Gastroesophageal sphincter (tissue), 3 donors: ENCODE results near the gene SLC25A19.
A peak's percentile ranks its signal among the peaks of the same experiment; 100 is the strongest.

Experiments
- CTCF ChIP-seq, 4 experiments: fragments of 200-600 bp in 2 of 4; fragments of 450-650 bp in 2 of 4; sonication (generic) in 1 of 4; IDR thresholded peaks; one replicate each; pipeline ENCODE4 v1.5.1; 2017 to 2019; ENCODE audit warnings: antibody characterized with exemption in 4 of 4, mild to moderate bottlenecking in 2 of 4, moderate library complexity in 2 of 4
- POLR2A ChIP-seq, 2 donors: fragments of 450-650 bp; IDR thresholded peaks; one replicate each; pipeline ENCODE4 v1.6.1; 2017; ENCODE audit warnings: antibody characterized with exemption in 2 of 2, mild to moderate bottlenecking in 2 of 2, moderate library complexity in 1 of 2
- POLR2AphosphoS5 ChIP-seq: sonication (generic); formaldehyde crosslinking; IDR thresholded peaks from one replicate; pipeline ENCODE4 v1.6.1; 2017; ENCODE audit warnings: antibody characterized with exemption

GRCh38 chr17:75270966-75271232, 18.3 kb downstream of the SLC25A19 start, which contains the start of gene MIF4GD:
- no peak for TF ChIP-seq CTCF (IDR thresholded peaks at IDR 0.05)
- no peak for TF ChIP-seq POLR2AphosphoS5
- peak; percentile 20 to 86 for TF ChIP-seq POLR2A (IDR thresholded peaks at IDR 0.05)
